Brain pericyte (primary cell): ENCODE measurements around the gene TRAPPC10.

Source experiments
- DNase-seq: peaks from one replicate; pipeline ENCODE4 v3.0.0-alpha.2; 2012; ENCODE audit warnings: low read depth, low spot score

TRAPPC10 gene

GRCh38 chr21:44002511-44002910, 9.6 kb upstream of the TRAPPC10 start:
- no peak for DNase-seq

GRCh38 chr21:44003307-44003966, 8.7 kb upstream of the TRAPPC10 start:
- DNase-seq: no peak

- no peak for DNase-seq
Measured at GRCh38 chr21:44005071-44005470, 7.0 kb upstream of the TRAPPC10 start.

GRCh38 chr21:44005593-44005992, 6.5 kb upstream of the TRAPPC10 start:
- DNase-seq: no peak

GRCh38 chr21:44006017-44006619, 6.0 kb upstream of the TRAPPC10 start:
- no peak for DNase-seq

- DNase-seq: no peak
Measured at GRCh38 chr21:44006656-44007055, 5.5 kb upstream of the TRAPPC10 start.

GRCh38 chr21:44010429-44010828, 1.7 kb upstream of the TRAPPC10 start:
- DNase-seq: peak; percentile 73

- no peak for DNase-seq
Measured at GRCh38 chr21:44011123-44011522, 986 bp upstream of the TRAPPC10 start.

- no peak for DNase-seq
Measured at GRCh38 chr21:44012474-44013379, 618 bp downstream of the TRAPPC10 start.

- DNase-seq: no peak
Measured at GRCh38 chr21:44013380-44014088, 1.4 kb downstream of the TRAPPC10 start.

- DNase-seq: no peak
Measured at GRCh38 chr21:44017601-44018000, 5.5 kb downstream of the TRAPPC10 start.

GRCh38 chr21:44018127-44018526, 6.0 kb downstream of the TRAPPC10 start:
- DNase-seq: no peak

GRCh38 chr21:44018813-44019567, 6.9 kb downstream of the TRAPPC10 start:
- DNase-seq: no peak

- DNase-seq: no peak
Measured at GRCh38 chr21:44019568-44019958, 7.5 kb downstream of the TRAPPC10 start.

GRCh38 chr21:44020551-44020950, 8.4 kb downstream of the TRAPPC10 start:
- no peak for DNase-seq

GRCh38 chr21:44021064-44021463, 9.0 kb downstream of the TRAPPC10 start:
- DNase-seq: no peak

GRCh38 chr21:44024257-44024656, 12.1 kb downstream of the TRAPPC10 start:
- DNase-seq: no peak

- peak; percentile 59 for DNase-seq
Measured at GRCh38 chr21:44024887-44025353, 12.8 kb downstream of the TRAPPC10 start.

GRCh38 chr21:44027607-44028286, 15.6 kb downstream of the TRAPPC10 start:
- no peak for DNase-seq

GRCh38 chr21:44028287-44028659, 16.2 kb downstream of the TRAPPC10 start:
- no peak for DNase-seq
